Mesendoderm (in vitro differentiated cells): ENCODE results near the gene TRIM41.

Source experiments
- DNase-seq: peaks from one replicate; pipeline ENCODE4 v3.0.0; 2013
- H2AK5ac ChIP-seq: 2 replicates; pipeline ENCODE4 v1.6.1; 2013; ENCODE audit warnings: low read length, inconsistent platforms
- H2BK120ac ChIP-seq: 2 replicates; pipeline ENCODE4 v1.6.1; 2013; ENCODE audit warnings: low read depth, mild to moderate bottlenecking, low read length, moderate library complexity, mixed read lengths
- H2BK15ac ChIP-seq: replicated peaks from 2 replicates; pipeline ENCODE4 v1.6.1; 2013; ENCODE audit warnings: low read depth, mild to moderate bottlenecking, moderate library complexity
- H2BK5ac ChIP-seq: 2 replicates; pipeline ENCODE4 v1.6.1; 2013; ENCODE audit warnings: low read length, inconsistent platforms
- H3K18ac ChIP-seq: 2 replicates; pipeline ENCODE4 v1.6.1; 2013; ENCODE audit warnings: mild to moderate bottlenecking, low read length, mixed read lengths
- H3K23ac ChIP-seq: one replicate; pipeline ENCODE4 v1.6.1; 2013; ENCODE audit warnings: low read length
- H3K27ac ChIP-seq: 2 replicates; pipeline ENCODE4 v1.5.1; 2013; ENCODE audit warnings: low read depth, mild to moderate bottlenecking, inconsistent platforms, low read length, moderate library complexity
- H3K27me3 ChIP-seq: 2 replicates; pipeline ENCODE4 v1.6.1; 2013; ENCODE audit warnings: low read length, control low read depth, mild to moderate bottlenecking, inconsistent platforms; ENCODE audit not compliant: insufficient read depth, poor library complexity
- H3K36me3 ChIP-seq: 2 replicates; pipeline ENCODE4 v1.6.1; 2013; ENCODE audit warnings: low read length, inconsistent platforms; ENCODE audit not compliant: control insufficient read depth, insufficient read depth
- H3K4ac ChIP-seq: one replicate; pipeline ENCODE4 v1.6.1; 2013; ENCODE audit warnings: low read depth, mild to moderate bottlenecking, low read length, moderate library complexity
- H3K4me1 ChIP-seq: 2 replicates; pipeline ENCODE4 v1.6.1; 2013; ENCODE audit warnings: low read depth, low read length, inconsistent platforms; ENCODE audit not compliant: control insufficient read depth
- H3K4me2 ChIP-seq: 2 replicates; pipeline ENCODE4 v1.6.1; 2013; ENCODE audit warnings: low read length
- H3K4me3 ChIP-seq: 2 replicates; pipeline ENCODE4 v1.5.1; 2013; ENCODE audit warnings: mild to moderate bottlenecking, low read length
- H3K56ac ChIP-seq: one replicate; pipeline ENCODE4 v1.6.1; 2013; ENCODE audit warnings: low read length
- H3K79me1 ChIP-seq: 2 replicates; pipeline ENCODE4 v1.6.1; 2013; ENCODE audit warnings: low read length, inconsistent platforms
- H3K79me2 ChIP-seq: 2 replicates; pipeline ENCODE4 v1.6.1; 2013; ENCODE audit warnings: mild to moderate bottlenecking, low read length; ENCODE audit not compliant: control insufficient read depth, insufficient read depth
- H3K9ac ChIP-seq: 2 replicates; pipeline ENCODE4 v1.6.1; 2013; ENCODE audit warnings: low read length, inconsistent platforms
- H4K5ac ChIP-seq: one replicate; pipeline ENCODE4 v1.6.1; 2013; ENCODE audit warnings: low read length
- H4K8ac ChIP-seq: one replicate; pipeline ENCODE4 v1.6.1; 2013; ENCODE audit warnings: low read depth, mild to moderate bottlenecking, control low read depth, low read length, moderate library complexity
- WGBS: extraction: QIAGEN DNeasy Blood & Tissue Kit; methylation state at CpG from one replicate; pipeline ENCODE4 v1.1.7; 2013; ENCODE audit warnings: low lambda C conversion rate, missing lambda C conversion rate; ENCODE audit not compliant: insufficient coverage; ENCODE audit errors: extremely low coverage; 5-methylcytosine and 5-hydroxymethylcytosine counted together

Gene TRIM41

DNA sequence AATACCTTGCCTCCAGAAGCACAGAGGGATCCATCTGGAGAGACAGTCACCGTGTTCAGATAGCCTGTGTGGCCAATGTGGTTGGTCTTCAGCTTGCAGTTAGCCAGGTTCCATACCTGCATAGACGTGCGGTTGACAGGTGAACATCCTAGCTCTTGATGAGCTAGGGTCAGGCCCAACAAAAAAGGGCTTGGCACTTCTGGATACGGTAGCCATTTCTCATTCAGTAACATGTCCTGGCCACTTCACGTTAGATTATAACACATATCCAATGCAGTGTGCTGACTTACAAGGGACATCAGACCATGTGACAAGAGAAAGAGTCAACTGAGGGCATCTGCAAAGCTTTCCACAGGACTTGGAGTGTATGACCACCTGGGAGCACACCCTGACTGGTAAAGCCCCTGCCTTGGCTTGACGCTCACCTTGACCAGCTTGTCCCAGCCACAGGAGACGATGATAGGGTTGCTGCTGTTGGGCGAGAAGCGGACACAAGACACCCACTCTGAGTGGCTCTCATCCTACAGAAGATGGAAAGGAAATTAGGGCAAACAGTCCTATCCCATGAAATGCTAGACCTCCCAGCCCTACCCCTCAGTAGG, 16.1 kb downstream of the TRIM41 start:
- Histone ChIP-seq H3K23ac (no peak overlapping the region), H3K36me3 (peaks cover 51% of the 10 kb centered on the region), H3K4me1 (peaks cover 5% of the 10 kb centered on the region), H3K4me2 (no peak overlapping the region), H3K79me2 (peaks cover 38% of the 10 kb centered on the region), H3K18ac (no peak overlapping the region), H3K79me1 (peaks cover 15% of the 10 kb centered on the region), H3K4me3 (no peak overlapping the region), H2BK120ac (no peak overlapping the region), H2BK5ac (no peak overlapping the region), H4K5ac (no peak overlapping the region), H3K56ac (no peak overlapping the region), H3K27me3 (no peaks in the 10 kb centered on the region), H3K9ac (no peak overlapping the region), H2AK5ac (no peak overlapping the region), H3K4ac (no peak overlapping the region), H2BK15ac (no peak overlapping the region), H3K27ac (no peak overlapping the region), H4K8ac (no peak overlapping the region)
- DNase-seq, result no peak
- WGBS, result no CpG with 5 or more reads among the region's 9 CpGs

DNA sequence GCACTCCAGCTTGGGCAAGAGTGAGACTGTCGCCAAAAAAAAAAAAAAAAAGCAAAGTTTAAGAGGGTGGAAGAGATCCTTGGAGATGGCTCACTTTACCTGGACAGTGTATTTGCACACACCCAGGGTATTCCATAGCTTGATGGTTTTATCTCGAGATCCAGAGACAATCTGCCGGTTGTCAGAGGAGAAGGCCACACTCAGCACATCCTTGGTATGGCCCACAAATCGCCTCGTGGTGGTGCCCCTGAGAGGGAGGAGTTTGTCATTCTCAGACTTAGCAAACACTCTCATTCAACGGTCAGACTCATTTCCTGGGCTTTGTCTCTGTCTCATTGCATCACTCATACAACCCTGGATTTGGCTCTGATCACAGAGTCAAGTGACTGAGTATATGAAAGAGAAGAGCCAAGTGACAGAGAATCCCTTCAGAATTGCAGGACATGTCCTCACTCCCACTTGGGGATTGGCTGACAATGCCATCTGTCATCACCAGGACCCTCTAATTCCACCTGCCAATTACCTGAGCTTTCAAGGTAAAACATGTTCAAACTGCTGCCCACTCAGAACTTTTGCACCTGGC, 18.4 kb downstream of the TRIM41 start:
- no peak overlapping the region for H3K23ac ChIP-seq
- no peak overlapping the region for H4K8ac ChIP-seq
- no peak overlapping the region for H2BK15ac ChIP-seq
- H2BK5ac ChIP-seq, result no peak overlapping the region
- H3K36me3 ChIP-seq, result peaks cover 42% of the 10 kb centered on the region
- H3K18ac ChIP-seq, result no peak overlapping the region
- peak; percentile 56 for DNase-seq
- H3K4me1 ChIP-seq, result peaks cover 9% of the 10 kb centered on the region
- no peak overlapping the region for H3K4me3 ChIP-seq
- no peak overlapping the region for H3K4ac ChIP-seq
- H3K79me1 ChIP-seq, result peaks cover 18% of the 10 kb centered on the region
- H3K27me3 ChIP-seq, result no peaks in the 10 kb centered on the region
- no peak overlapping the region for H2BK120ac ChIP-seq
- H3K79me2 ChIP-seq, result peaks cover 44% of the 10 kb centered on the region
- H4K5ac ChIP-seq, result no peak overlapping the region
- peak overlapping the region; percentile 93 for H3K56ac ChIP-seq
- peak overlapping the region; percentile 100 for H3K9ac ChIP-seq
- peak overlapping the region; percentile 87 for H3K4me2 ChIP-seq
- no peak overlapping the region for H2AK5ac ChIP-seq
- no CpG with 5 or more reads among the region's 6 CpGs for WGBS
- H3K27ac ChIP-seq, result peak overlapping the region; percentile 25

GRCh38 chr5:181242031-181242451, 19.0 kb downstream of the TRIM41 start:
- Histone ChIP-seq H3K4me3 (peak overlapping the region; percentile 95), H3K36me3 (peaks cover 37% of the 10 kb centered on the region), H4K5ac (no peak overlapping the region)

GRCh38 chr5:181243018-181243563, 20.0 kb downstream of the TRIM41 start:
- WGBS, result no CpG with 5 or more reads among the region's 25 CpGs
- no peaks in the 10 kb centered on the region for H3K27me3 ChIP-seq

More at GRCh38 chr5:181242031-181242451, 19.0 kb downstream of the TRIM41 start:
- Histone ChIP-seq H3K27me3 (no peaks in the 10 kb centered on the region), H2AK5ac (no peak overlapping the region), H2BK15ac (no peak overlapping the region), H3K27ac (peak overlapping the region; percentile 25), H3K4ac (no peak overlapping the region), H3K56ac (peak overlapping the region; percentile 93), H2BK120ac (no peak overlapping the region), H2BK5ac (no peak overlapping the region), H3K18ac (no peak overlapping the region), H3K79me2 (peaks cover 50% of the 10 kb centered on the region), H4K8ac (no peak overlapping the region), H3K23ac (peak overlapping the region; percentile 6), H3K79me1 (peaks cover 18% of the 10 kb centered on the region), H3K9ac (peak overlapping the region; percentile 100), H3K4me2 (peak overlapping the region; percentile 87), H3K4me1 (peaks cover 9% of the 10 kb centered on the region)
- WGBS, result no CpG with 5 or more reads among the region's 6 CpGs
- DNase-seq, result no peak

GRCh38 chr5:181243564-181244343, 20.7 kb downstream of the TRIM41 start, which contains the start of gene RACK1:
RACK1 (minus strand) TSS chr5:181243906; CDS start chr5:181243800, 106 bp downstream.
- peak within 1 kb of the TSS; percentile 100 for H3K9ac ChIP-seq
- H3K27ac ChIP-seq, result peak within 1 kb of the TSS; percentile 94
- H4K8ac ChIP-seq, result no peak within 1 kb of the TSS
- H3K79me2 ChIP-seq, result peaks cover 65% of the 10 kb centered on the region
- no CpG with 5 or more reads among the region's 50 CpGs for WGBS
- H3K4me1 ChIP-seq, result peaks cover 11% of the 10 kb centered on the region
- H2BK5ac ChIP-seq, result peak within 1 kb of the TSS; percentile 95
- no peaks in the 10 kb centered on the region for H3K27me3 ChIP-seq
- H3K4me2 ChIP-seq, result peak within 1 kb of the TSS; percentile 87
- H3K23ac ChIP-seq, result peak within 1 kb of the TSS; percentile 97
- peak; percentile 97 for DNase-seq
- H3K4me3 ChIP-seq, result peak within 1 kb of the TSS; percentile 95
- peaks cover 18% of the 10 kb centered on the region for H3K79me1 ChIP-seq
- H2BK120ac ChIP-seq, result no peak within 1 kb of the TSS
- peaks cover 26% of the 10 kb centered on the region for H3K36me3 ChIP-seq
- no peak within 1 kb of the TSS for H2BK15ac ChIP-seq
- peak within 1 kb of the TSS; percentile 77 for H3K18ac ChIP-seq
- peak within 1 kb of the TSS; percentile 95 for H4K5ac ChIP-seq
- peak within 1 kb of the TSS; percentile 93 for H3K56ac ChIP-seq
- peak within 1 kb of the TSS; percentile 88 for H3K4ac ChIP-seq
- peak within 1 kb of the TSS; percentile 88 for H2AK5ac ChIP-seq

More at GRCh38 chr5:181243018-181243563, 20.0 kb downstream of the TRIM41 start:
- Histone ChIP-seq H4K8ac (no peak overlapping the region), H2BK120ac (no peak overlapping the region), H3K4me1 (peaks cover 9% of the 10 kb centered on the region), H2BK5ac (peak overlapping the region; percentile 95), H3K79me2 (peaks cover 58% of the 10 kb centered on the region), H3K79me1 (peaks cover 17% of the 10 kb centered on the region), H3K4me3 (peak overlapping the region; percentile 95), H3K27ac (peak overlapping the region; percentile 94), H3K18ac (peak overlapping the region; percentile 52), H3K4me2 (peak overlapping the region; percentile 87), H2BK15ac (no peak overlapping the region), H3K36me3 (peaks cover 29% of the 10 kb centered on the region), H3K9ac (peak overlapping the region; percentile 100), H4K5ac (no peak overlapping the region), H2AK5ac (peak overlapping the region; percentile 88), H3K4ac (peak overlapping the region; percentile 82), H3K56ac (peak overlapping the region; percentile 93), H3K23ac (peak overlapping the region; percentile 97)
- no peak for DNase-seq
